Thyroid gland (tissue), 4 donors: ENCODE data around the gene KCNQ2. TPM values are rescaled to one million over a fixed set of nuclear protein-coding genes. Genes with fewer than 3 reads are reported as not detected.

Source experiments
- DNase-seq, 2 donors: peaks; one replicate each; pipeline ENCODE4 v3.0.0-alpha.2; 2019
- H3K27ac ChIP-seq, 3 donors: fragments of 200-600 bp; sonication (generic); 1 replicate in 2 of 3; 2 replicates in 1 of 3; pipeline ENCODE4 v1.5.1; 2016 to 2019; ENCODE audit warnings: mild to moderate bottlenecking in 1 of 3, moderate library complexity in 1 of 3
- H3K27me3 ChIP-seq: fragments of 200-600 bp; sonication (generic); one replicate; pipeline ENCODE4 v1.5.1; 2019
- H3K36me3 ChIP-seq, 2 donors: fragments of 200-600 bp; sonication (generic); one replicate each; pipeline ENCODE4 v1.5.1; 2016 to 2019
- H3K4me1 ChIP-seq, 2 donors: fragments of 200-600 bp; sonication (generic); one replicate each; pipeline ENCODE4 v1.5.1; 2017 to 2019
- H3K4me3 ChIP-seq, 3 donors: fragments of 200-600 bp; sonication (generic); replicated peaks in 1 of 3; 1 replicate in 2 of 3; 2 replicates in 1 of 3; pipeline ENCODE4 v1.5.1; 2016; ENCODE audit warnings: mild to moderate bottlenecking in 1 of 3
- H3K9me3 ChIP-seq: fragments of 200-600 bp; sonication (generic); one replicate; pipeline ENCODE4 v1.5.1; 2017
- CTCF ChIP-seq, 6 experiments: fragments of 200-600 bp in 3 of 6; fragments of 450-650 bp in 3 of 6; sonication (generic) in 3 of 6; IDR thresholded peaks; one replicate each; pipeline ENCODE4 v1.5.1; 2016 to 2019; ENCODE audit warnings: antibody characterized with exemption in 6 of 6, mild to moderate bottlenecking in 2 of 6, inconsistent platforms in 1 of 6, moderate library complexity in 1 of 6
- POLR2A ChIP-seq, 2 donors: fragments of 450-650 bp; IDR thresholded peaks; one replicate each; pipeline ENCODE4 v1.6.1; 2017; ENCODE audit warnings: antibody characterized with exemption in 2 of 2, mild to moderate bottlenecking in 2 of 2, moderate library complexity in 1 of 2
- WGBS, 2 donors: methylation state at CpG; one replicate each; pipeline ENCODE4 v1.1.5; 2017; 5-methylcytosine and 5-hydroxymethylcytosine counted together
- intact Hi-C: fragments of 100-400 bp; cut with DNase I; formaldehyde crosslinking; loops from one replicate; pipeline ENCODE4 v1.15.1; 2023
- total RNA-seq, 4 donors: library from RNA; depleted of rRNA; stranded (reverse); fragments of >200 nt; gene quantifications; one replicate each; pipeline ENCODE4 v1.2.3, GENCODE V29; 2016

The KCNQ2 gene
- total RNA-seq, 4 donors from 2014 or later, result 0.11 to 0.27 TPM; not detected in 2

DNA sequence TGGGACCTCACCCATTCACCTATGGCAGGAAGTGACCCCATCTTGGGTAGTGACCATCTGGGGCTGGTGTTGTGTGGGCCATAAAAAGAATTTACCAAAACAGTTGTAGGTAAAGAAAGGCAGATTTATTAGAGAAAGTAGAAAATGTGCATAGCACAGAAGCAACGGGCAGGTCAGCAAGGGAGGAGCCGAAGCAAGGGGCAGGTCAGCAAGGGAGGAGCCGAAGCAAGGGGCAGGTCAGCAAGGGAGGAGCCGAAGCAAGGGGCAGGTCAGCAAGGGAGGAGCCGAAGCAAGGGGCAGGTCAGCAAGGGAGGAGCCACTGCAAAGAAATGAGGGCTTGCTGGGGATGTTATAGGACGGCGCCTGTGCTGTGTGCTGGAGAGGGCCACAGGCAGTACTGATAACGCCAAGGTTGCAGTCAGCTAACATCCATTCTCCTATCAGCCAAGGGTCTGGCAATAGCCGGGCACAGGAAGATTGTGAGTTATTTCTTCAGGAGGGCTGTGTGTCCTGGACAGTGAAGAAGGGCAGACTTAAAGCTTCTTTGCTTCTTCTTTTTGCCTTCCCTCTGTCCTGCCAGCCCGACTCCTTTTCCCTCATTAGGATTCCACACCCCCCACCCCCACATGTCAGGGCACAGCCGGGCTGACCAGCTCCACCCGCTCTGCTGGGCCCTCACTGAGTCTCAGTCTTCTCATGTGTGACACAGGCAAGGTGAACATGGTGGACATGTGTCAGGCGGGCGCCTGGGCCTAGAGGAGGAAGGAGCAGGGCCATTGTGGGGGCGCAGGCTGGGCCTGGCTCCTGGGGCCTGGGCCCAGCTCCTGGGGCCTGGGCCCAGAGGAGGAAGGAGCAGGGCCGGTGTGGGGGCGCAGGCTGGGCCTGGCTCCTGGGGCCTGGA lies 79.7 kb downstream of the KCNQ2 start:
- Histone ChIP-seq H3K36me3 (no peaks in the 10 kb centered on the region), H3K27me3 (no peaks in the 10 kb centered on the region), H3K9me3 (no peaks in the 10 kb centered on the region), H3K4me3 (no peak overlapping the region), H3K4me1 (no peaks in the 10 kb centered on the region), H3K27ac (no peak overlapping the region)
- no peak for DNase-seq
- 90 to 92% methylated on average over 12 to 17 of the region's 17 CpGs for WGBS, 2 donors
- no peak for TF ChIP-seq CTCF (IDR thresholded peaks at IDR 0.05)
- TF ChIP-seq POLR2A (IDR thresholded peaks at IDR 0.05), result no peak
- intact Hi-C loops, result no loop called here

- Histone ChIP-seq H3K27ac (no peak overlapping the region), H3K36me3 (no peaks in the 10 kb centered on the region), H3K9me3 (no peaks in the 10 kb centered on the region), H3K4me3 (no peak overlapping the region), H3K4me1 (no peaks in the 10 kb centered on the region), H3K27me3 (no peaks in the 10 kb centered on the region)
- intact Hi-C loops, result loop anchor here (10.0 kb wide), 1 partner anchor 213 kb away; no protein-coding TSS in a partner anchor
- 80 to 88% methylated on average over 18 of the region's 18 CpGs for WGBS, 2 donors
- no peak for DNase-seq
- TF ChIP-seq POLR2A (IDR thresholded peaks at IDR 0.05) (no peak), CTCF (IDR thresholded peaks at IDR 0.05) (no peak)
Measured at GRCh38 chr20:63387917-63388316, 84.5 kb downstream of the KCNQ2 start.

- no peak overlapping the region for H3K27ac ChIP-seq
- intact Hi-C loops, result loop anchor here (10.0 kb wide), 1 partner anchor 213 kb away; no protein-coding TSS in a partner anchor
- H3K27me3 ChIP-seq, result no peaks in the 10 kb centered on the region
- H3K4me1 ChIP-seq, result no peaks in the 10 kb centered on the region
- no peak for DNase-seq
- TF ChIP-seq CTCF (IDR thresholded peaks at IDR 0.05) (no peak), POLR2A (IDR thresholded peaks at IDR 0.05) (no peak)
- no peak overlapping the region for H3K4me3 ChIP-seq
- H3K36me3 ChIP-seq, result no peaks in the 10 kb centered on the region
- WGBS, 2 donors, result 95 to 97% methylated on average over 13 of the region's 13 CpGs
- no peaks in the 10 kb centered on the region for H3K9me3 ChIP-seq
Measured at GRCh38 chr20:63387393-63387792, 85.1 kb downstream of the KCNQ2 start.

- intact Hi-C loops, result loop anchor here (10.0 kb wide), 1 partner anchor 212 kb away; no protein-coding TSS in a partner anchor
- 92 to 96% methylated on average over 18 of the region's 18 CpGs for WGBS, 2 donors
- DNase-seq, result no peak
- Histone ChIP-seq H3K27ac (no peak overlapping the region), H3K9me3 (no peaks in the 10 kb centered on the region), H3K27me3 (no peaks in the 10 kb centered on the region), H3K4me3 (no peak overlapping the region), H3K4me1 (no peaks in the 10 kb centered on the region), H3K36me3 (no peaks in the 10 kb centered on the region)
- TF ChIP-seq CTCF (IDR thresholded peaks at IDR 0.05) (no peak), POLR2A (IDR thresholded peaks at IDR 0.05) (no peak)
Measured at GRCh38 chr20:63386491-63386890, 86.0 kb downstream of the KCNQ2 start.

DNA sequence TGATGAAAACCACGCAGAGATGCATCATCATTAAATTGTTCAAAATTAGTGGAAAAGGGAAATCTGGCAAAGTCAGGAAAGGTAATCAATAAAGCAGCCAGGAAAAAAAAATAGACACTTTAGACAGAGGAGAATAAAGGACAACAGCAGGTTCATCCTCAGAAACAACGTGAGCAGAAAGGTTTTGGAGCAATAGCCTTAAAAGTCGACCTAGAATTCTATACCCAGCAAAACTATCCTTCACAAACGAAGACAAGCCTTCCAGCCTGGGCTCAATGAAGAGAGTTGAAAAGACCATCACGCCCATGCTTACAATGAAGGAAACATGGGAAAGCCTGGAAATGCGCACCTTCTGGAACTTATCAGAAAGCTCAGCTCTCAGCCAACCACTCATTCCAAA lies 86.6 kb downstream of the KCNQ2 start:
- no peaks in the 10 kb centered on the region for H3K36me3 ChIP-seq
- no peak overlapping the region for H3K4me3 ChIP-seq
- TF ChIP-seq CTCF (IDR thresholded peaks at IDR 0.05), result no peak
- WGBS, 2 donors, result 80 to 90% methylated on average over 6 of the region's 6 CpGs
- no peak for DNase-seq
- H3K9me3 ChIP-seq, result no peaks in the 10 kb centered on the region
- H3K27ac ChIP-seq, result no peak overlapping the region
- intact Hi-C loops, result loop anchor here (10.0 kb wide), 1 partner anchor 211 kb away; no protein-coding TSS in a partner anchor
- H3K27me3 ChIP-seq, result no peaks in the 10 kb centered on the region
- no peaks in the 10 kb centered on the region for H3K4me1 ChIP-seq
